SH-SY5Y (cell line): Measurements from ENCODE around the gene TBC1D13.

Experiments
- GATA2 ChIP-seq: IDR thresholded peaks from 2 replicates; pipeline ENCODE4 v1.6.1; 2011; ENCODE audit warnings: mild to moderate bottlenecking, low read depth, low read length
- GATA3 ChIP-seq: IDR thresholded peaks from 2 replicates; pipeline ENCODE4 v1.6.1; 2011; ENCODE audit warnings: low read depth, mild to moderate bottlenecking, low read length, moderate library complexity

DNA sequence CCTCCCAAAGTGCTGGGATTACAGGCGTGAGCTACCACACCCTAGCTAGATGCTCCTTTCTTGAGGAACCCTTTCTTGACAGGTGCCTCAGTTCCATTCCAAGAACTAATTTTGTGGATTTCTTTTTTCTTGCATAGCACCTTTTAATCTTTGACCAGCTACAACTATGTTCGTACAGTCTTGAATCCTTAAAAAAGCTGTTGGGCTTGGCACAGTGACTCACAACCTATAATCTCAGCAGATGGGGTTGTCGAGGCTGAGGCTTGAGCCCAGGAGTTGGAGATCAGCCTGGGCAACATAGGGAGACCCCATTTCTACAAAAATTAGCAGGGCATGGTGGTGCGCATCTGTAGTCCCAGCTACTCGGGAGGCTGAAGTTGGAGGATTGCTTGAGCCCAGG, 14.0 kb upstream of the TBC1D13 start:
- TF ChIP-seq GATA3 = no peak
- no peak for TF ChIP-seq GATA2
